SIG-M5 treated with dmso at 0.1 percent for 504 hours (cell line): ENCODE data around the gene OR2AT4.

Experiments used
- DNase-seq: peaks from one replicate; lab custom pipeline; 2025; ENCODE audit not compliant: unreplicated experiment; lab: John Stamatoyannopoulos, UW

OR2AT4 gene

DNA sequence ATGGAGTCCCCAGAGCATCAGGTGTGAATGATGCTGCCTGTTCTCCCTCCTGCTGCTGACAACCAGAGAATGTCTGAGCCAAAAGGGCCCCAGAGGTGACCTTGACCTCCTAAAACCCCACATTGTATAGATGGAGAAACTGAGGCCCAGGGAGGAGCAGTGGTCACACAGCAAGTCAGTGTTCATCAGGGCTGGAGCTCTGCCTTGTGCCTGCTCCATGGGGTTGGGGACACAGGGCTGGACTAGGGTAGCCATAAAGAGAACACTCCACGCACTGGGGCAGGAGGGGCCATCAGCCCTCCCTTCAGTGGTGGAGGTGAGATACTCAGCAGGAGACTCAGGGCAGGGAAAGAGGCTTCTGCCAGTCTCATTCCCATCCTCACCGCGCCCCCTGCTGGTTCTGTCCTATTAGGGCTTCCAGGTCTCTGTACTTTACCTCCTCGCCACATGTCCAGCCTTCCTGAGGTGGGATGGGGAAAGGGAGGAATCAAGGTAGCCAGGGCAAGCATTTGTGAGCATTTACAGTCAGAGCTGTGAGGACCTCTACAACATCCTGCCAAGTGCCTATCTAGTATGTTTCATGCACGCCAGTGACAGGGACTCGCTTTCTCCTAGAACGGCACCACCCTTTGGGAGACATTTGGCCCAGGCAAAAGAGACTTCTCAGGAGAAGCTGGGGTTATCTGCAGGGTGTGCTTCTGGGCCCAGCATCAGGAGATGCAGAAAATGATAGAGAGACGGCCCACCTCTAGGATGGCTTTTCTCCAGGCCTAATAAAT lies 64.7 kb downstream of the OR2AT4 start:
- peak; percentile 52 for DNase-seq
